KOPT-K1 (cell line): ENCODE results near the gene IL26.

Experiments
- H3K27ac ChIP-seq: fragments of 200-600 bp; sonication (generic); 2 replicates; pipeline ENCODE4 v1.5.1; 2016; ENCODE audit warnings: antibody characterized with exemption, mild to moderate bottlenecking, low read depth, low read length; ENCODE audit not compliant: poor library complexity, severe bottlenecking
- H3K36me3 ChIP-seq: fragments of 200-600 bp; sonication (generic); 2 replicates; pipeline ENCODE4 v1.5.1; 2017; ENCODE audit warnings: antibody characterized with exemption, mild to moderate bottlenecking, low read length, moderate library complexity; ENCODE audit not compliant: insufficient read depth
- H3K9me3 ChIP-seq: fragments of 200-600 bp; sonication (generic); 2 replicates; pipeline ENCODE4 v1.5.1; 2017; ENCODE audit warnings: antibody characterized with exemption, low read length, mild to moderate bottlenecking; ENCODE audit not compliant: insufficient read depth, poor library complexity, severe bottlenecking

Gene IL26

DNA sequence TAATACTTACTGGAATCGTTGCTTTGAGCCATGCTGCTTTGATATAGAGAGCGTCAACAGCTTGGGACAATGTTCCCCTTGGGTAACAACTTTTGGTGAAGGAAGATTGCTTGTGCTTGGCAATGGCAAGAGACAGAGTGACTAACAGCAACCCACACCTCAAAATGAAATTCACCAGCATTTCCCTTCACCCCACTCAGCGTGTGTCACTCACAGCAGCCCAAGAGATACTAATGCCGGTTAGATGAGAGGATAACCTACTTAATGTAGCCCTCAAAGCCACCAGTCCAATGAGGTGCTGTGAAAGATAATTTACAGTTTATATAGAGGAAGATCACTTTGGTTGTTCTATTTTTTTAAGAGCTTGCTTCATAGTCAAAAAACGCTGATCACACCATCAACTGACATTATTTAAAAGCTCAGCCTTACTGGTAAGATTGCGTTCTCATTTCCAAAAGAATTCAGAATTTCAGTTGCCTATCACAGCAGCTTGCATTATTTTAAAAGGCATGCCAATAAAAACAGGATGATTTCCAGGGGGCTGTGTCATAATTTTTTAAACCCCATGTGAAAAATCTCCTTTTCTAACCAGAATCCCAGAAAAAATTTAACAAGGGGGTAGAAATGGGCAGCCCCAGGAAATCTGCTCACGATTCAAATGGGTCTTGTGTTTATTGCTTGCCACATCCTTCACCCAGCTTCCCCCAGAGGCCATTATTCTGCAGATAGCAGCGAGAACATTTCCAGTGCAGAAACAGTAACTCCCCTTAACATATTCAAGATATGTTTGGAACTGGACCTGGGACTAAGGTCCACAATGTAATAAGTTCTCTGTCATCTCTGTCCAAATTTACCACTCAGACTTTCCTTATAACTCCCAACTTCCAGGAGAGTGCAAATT is at the start of gene IL26:
Gene IL26, minus strand, starts transcription at position 235 of the 901 bp plus-strand sequence. Its CDS starts 54 bp downstream, at position 181.
- H3K9me3 ChIP-seq = no peaks in the 10 kb centered on the region
- H3K27ac ChIP-seq = no peak within 1 kb of the TSS
- H3K36me3 ChIP-seq = no peaks in the 10 kb centered on the region

DNA sequence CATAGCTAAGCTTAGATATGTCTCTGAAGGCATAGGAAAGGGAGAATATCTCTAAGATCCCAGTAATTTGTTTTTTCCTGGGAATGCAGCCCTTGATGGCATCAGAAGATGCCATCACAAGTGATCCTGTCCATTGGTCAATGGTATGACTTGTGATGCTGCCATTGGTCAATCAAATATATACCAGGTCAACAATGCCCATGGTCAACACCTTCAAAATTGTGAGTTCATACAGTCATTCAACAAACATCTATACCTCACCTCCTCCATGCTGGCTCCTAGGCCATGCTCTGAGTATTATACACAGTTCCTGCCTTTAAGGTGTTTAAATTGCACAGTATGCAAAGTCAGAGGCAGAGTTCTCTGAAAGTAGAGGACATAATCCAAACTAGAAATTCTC is 47.1 kb upstream of the IL26 start:
- H3K27ac ChIP-seq = no peak overlapping the region
- no peaks in the 10 kb centered on the region for H3K9me3 ChIP-seq
- no peaks in the 10 kb centered on the region for H3K36me3 ChIP-seq

- Histone ChIP-seq H3K27ac (no peak overlapping the region), H3K9me3 (no peaks in the 10 kb centered on the region), H3K36me3 (no peaks in the 10 kb centered on the region)
These were observed 45.7 kb upstream of the IL26 start for GRCh38 chr12:68271346-68271745.

GRCh38 chr12:68270358-68270757 is 44.7 kb upstream of the IL26 start:
- no peak overlapping the region for H3K27ac ChIP-seq
- no peaks in the 10 kb centered on the region for H3K9me3 ChIP-seq
- no peaks in the 10 kb centered on the region for H3K36me3 ChIP-seq

DNA sequence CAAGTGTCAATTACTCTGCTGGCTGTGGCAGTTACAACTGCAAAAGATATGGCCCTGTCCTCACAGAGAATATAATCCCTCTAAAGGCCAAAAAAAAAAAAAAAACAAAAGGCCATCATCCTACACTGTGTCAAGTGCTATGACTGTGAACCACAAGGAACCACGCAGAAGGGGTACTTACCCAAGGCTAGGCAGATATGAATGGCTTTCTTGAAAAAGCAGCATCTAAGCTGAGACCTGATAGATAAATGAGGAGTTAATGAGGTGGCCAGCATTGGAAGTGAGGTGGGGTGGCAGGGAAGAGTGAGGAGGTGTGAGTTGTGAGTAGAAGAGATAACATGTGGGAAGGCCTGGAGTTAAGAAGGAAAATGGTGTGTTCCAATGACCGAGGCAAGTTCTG is 44.2 kb upstream of the IL26 start:
- Histone ChIP-seq H3K9me3 (no peaks in the 10 kb centered on the region), H3K36me3 (no peaks in the 10 kb centered on the region), H3K27ac (no peak overlapping the region)

DNA sequence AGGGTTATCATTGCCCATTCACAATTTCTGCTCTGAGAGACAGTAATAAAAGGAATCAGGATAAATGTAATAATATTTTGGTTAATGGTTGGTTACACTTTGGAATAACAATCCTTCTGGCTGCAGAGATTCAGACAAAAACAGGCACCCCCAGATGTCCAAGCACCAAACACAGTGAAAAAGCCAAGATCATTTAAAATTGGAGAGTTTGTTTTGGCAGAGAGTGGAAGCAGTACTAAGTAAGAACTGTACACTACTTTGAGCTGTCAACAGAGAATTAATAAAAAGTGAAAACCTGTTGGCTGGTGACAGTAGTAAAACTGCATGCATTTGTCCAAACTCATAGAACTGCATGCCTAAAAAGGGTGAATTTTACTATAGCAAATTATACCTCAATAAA is 43.4 kb upstream of the IL26 start:
- H3K27ac ChIP-seq = no peak overlapping the region
- H3K36me3 ChIP-seq = no peaks in the 10 kb centered on the region

GRCh38 chr12:68267892-68268396 is 42.3 kb upstream of the IL26 start:
- H3K9me3 ChIP-seq = no peaks in the 10 kb centered on the region
- no peaks in the 10 kb centered on the region for H3K36me3 ChIP-seq
- H3K27ac ChIP-seq = no peak overlapping the region

More for the DNA sequence above, 43.4 kb upstream of the IL26 start:
- H3K9me3 ChIP-seq = no peaks in the 10 kb centered on the region

- Histone ChIP-seq H3K36me3 (no peaks in the 10 kb centered on the region), H3K27ac (no peak overlapping the region), H3K9me3 (no peaks in the 10 kb centered on the region)
These were observed 39.2 kb upstream of the IL26 start for GRCh38 chr12:68264857-68265256.

DNA sequence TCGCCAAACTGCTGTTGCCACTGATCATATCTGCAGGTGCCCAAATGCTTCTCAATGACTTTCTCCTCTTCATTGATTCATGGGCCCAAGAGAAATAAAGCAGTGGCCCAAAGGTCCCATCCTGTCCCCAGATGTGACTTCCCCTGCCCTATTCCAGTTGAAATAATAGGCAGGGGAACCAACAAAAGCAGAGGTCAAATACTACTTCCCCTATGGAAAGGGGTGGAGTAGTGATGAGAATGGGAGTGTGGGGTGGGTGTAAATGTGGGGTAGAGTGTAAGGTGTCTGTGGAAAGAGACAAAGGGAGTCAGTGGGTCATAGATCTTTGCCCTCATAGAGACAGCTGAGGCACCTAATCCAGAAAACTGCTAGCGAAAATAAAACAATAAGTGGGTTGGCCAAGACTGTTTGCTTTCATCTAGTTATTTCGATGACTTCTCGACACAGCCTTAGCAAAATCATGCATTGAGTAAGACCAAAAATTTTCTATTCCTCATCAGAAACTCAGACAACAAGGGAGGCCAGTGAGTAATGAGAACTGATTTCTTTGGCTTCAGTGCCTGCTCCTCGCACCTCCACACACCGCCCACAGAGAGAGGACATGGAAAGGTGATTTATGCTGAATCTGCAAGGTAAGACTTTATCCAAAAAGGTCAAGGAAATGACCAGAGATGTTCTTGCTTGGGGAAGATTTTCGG is 38.7 kb upstream of the IL26 start:
- Histone ChIP-seq H3K36me3 (no peaks in the 10 kb centered on the region), H3K27ac (no peak overlapping the region), H3K9me3 (no peaks in the 10 kb centered on the region)

- H3K27ac ChIP-seq = no peak overlapping the region
- no peaks in the 10 kb centered on the region for H3K36me3 ChIP-seq
- no peaks in the 10 kb centered on the region for H3K9me3 ChIP-seq
These were observed 37.8 kb upstream of the IL26 start for GRCh38 chr12:68263366-68263765.

GRCh38 chr12:68261896-68262295 is 36.3 kb upstream of the IL26 start:
- no peaks in the 10 kb centered on the region for H3K9me3 ChIP-seq
- H3K27ac ChIP-seq = no peak overlapping the region
- H3K36me3 ChIP-seq = no peaks in the 10 kb centered on the region

GRCh38 chr12:68260153-68260552 is 34.5 kb upstream of the IL26 start:
- H3K27ac ChIP-seq = no peak overlapping the region
- H3K9me3 ChIP-seq = no peaks in the 10 kb centered on the region
- H3K36me3 ChIP-seq = no peaks in the 10 kb centered on the region

DNA sequence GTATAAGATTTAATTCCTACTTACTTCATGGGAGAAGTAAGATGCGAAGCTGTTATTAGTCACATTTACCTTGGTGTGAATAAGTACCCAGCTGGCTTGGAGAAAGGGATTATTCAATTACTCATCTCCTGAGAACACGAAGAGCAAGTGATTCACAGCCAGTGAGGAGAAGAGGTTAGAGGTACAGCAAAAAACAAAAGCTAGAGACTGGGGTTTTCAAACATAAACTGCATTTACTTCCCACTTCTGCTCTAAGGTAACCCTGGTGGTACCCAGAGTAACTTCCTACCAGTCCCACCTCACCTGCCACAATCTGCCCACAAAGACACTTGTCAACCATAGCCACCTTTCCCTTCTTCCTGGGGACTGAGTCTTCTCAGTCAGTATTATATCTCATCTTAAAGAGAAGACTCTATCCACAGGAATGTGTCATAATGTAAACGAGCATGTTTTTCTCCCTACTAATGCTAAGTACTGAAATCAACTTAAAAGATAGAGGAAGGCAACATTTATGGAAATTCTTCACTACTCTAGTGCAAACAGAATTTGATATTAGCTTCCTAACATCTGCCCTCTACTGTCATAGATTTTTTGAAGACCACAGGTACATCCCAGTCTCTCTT is 33.8 kb upstream of the IL26 start:
- no peak overlapping the region for H3K27ac ChIP-seq

GRCh38 chr12:68253504-68253903 is 27.9 kb upstream of the IL26 start, which contains the start of gene IL22:
Gene IL22 (minus strand): TSS chr12:68253604. CDS start chr12:68253448, 156 bp downstream.
- Histone ChIP-seq H3K27ac (no peak within 1 kb of the TSS), H3K36me3 (no peaks in the 10 kb centered on the region), H3K9me3 (no peaks in the 10 kb centered on the region)

More for the DNA sequence above, 33.8 kb upstream of the IL26 start:
- H3K36me3 ChIP-seq = no peaks in the 10 kb centered on the region
- no peaks in the 10 kb centered on the region for H3K9me3 ChIP-seq

GRCh38 chr12:68252077-68252476 is 26.5 kb upstream of the IL26 start:
- Histone ChIP-seq H3K9me3 (peaks cover 5% of the 10 kb centered on the region), H3K27ac (no peak overlapping the region), H3K36me3 (no peaks in the 10 kb centered on the region)
